GM21576 (cell line): Measurements from ENCODE around the gene CMTM8.

Experiments
- ATAC-seq: cut with Tn5 transposase; IDR thresholded peaks from one replicate; pipeline ENCODE4 v1.9.1; 2021; ENCODE audit warnings: mild to moderate bottlenecking, moderate library complexity; ENCODE audit not compliant: unreplicated experiment

Gene CMTM8

DNA sequence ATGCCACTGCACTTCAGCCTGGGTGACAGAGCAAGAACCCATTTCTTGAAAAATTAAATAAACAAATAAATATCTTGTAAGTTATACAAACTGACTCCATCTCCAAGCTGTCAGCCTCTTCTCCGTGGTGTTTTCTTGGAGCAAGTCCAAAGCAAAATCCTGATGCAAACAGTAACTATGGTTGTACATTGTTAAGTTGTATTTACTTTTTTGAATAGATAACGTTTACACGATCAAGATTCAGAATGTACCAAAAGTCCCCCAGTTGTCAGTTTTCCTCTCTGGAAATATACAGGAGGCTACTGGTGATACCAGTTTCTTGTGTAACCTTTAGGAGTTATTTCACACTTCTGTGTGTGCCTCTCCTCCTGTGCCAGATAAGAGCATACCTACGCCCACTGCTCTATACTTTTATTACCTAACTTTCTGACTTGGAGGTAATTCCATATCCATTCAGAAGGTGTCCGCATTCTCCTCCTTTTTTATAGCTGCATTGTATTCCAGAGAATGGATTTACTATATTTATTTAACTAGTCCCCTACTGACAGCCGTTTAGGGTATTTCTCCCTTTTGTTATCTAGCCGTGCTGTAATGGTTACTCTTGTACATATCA is 167.3 kb downstream of the CMTM8 start:
- no peak for ATAC-seq

DNA sequence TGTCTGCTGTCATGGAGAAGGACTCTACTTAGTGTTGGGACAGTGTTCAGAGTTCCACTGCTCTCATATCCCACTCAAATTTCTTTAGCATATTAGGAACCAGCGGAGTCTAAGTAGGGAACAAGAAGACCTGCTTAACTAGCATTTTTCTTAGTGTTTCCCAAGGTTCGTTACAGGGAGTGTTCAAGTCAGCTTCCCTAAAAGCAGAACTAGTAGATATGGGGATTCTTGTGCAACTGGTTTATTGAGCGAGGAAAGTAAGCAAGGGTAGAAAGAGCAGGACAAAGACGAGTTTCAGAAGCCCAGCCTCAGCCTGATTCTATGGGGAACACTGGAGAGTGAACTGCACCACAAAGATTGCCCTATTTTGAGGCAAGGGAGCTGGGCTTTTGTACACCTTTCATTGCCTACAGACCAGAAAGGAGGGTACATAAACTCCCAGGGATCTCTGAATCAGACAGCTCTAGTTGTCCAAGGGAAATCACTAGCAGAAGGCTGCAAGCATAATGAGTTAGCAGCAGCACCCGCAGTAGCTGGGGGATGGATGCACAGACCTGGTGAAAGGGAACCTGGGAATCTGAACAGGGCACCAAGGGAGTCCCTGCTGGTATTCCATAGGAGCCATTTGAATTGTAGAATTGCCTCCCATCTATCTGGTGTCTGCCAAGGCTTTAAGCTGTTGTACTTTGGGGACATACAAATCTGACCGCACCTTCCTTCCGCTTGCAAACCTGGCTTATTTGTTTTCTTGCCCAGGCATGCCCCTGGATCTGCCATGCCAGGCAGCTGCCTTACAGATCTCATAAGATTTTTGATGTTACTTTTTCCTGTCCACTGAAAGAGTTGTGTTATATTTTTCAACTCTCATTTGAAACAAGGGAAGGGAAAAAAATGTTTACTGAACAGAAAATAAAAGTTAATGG is 168.3 kb downstream of the CMTM8 start:
- ATAC-seq = no peak

DNA sequence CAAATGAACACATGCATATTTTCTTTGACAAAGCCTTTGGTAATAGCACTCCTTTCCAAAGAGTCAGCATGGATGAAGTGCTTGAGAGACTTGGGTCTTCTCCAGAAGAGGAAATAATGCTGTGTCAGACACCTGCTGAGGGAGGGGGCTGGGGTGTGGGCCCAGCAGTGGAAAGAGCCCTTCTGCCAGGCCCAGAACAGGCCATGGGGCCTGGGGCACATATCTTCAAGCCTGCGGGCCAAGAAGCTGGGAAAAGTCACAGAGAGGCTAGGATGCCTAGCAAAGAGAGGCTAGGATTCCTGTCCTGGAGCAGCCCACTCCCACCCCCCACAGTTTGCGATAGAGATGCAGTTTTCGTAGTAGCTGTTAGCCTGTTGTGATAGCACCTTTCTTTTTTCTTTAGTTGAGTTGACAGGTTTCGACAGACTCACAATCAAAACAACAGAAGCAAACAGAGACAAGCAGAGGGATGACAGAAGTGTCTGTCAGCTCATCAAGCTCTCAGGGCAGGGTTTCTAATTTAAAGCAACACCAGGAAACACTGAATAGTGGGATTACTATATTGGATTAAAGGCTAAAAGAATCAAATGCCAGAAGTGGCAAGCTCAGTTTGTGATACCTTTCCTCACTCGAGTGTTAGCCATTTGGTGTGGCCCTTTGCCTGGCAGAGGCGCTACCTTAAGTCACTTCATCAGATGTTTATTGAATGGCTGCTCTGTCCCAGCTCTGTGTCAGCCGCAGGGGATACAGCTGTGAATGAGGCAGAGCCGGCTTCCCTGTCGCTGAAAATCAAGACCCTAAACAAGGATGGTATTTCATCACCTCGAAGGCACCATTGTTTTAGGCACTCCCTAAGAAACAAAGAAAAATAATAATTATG is 172.1 kb downstream of the CMTM8 start:
- ATAC-seq = no peak

DNA sequence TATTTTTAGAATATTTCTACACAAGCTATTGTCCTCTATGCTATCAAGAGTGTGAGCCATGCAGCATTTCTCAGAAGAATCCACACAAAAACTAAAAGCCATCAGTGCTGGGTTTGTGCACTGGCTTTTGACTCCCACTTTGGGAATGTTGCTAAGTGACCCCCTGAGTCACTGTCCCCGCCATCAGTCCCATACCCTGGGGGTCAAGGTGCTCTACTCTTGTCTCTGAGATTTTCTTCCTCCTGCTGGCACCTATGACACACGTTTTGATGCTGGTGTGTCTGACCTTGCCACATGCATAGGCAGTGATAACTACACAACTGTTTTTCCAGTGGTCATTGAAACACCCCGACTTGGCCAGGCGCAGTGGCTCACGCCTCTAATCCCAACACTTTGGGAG is 173.0 kb downstream of the CMTM8 start:
- ATAC-seq = no peak

DNA sequence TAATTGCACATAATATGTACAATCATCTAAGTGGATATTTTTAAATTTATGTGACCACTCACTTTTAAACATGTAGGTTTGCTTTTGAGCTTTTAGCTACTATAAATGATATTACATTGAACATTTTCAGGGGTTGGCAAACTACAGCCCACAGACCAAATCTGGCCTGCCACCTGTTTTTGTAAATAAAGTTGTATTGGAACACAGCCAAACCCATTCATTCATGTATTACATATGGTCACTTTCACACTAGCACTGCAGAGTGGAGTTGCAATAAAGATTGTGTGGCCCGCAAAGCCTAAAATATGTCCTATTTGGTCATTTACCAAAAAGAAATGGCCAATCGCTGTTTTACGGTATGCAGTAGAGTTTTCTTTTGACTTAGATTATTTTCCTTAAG is 174.4 kb downstream of the CMTM8 start:
- ATAC-seq = no peak

DNA sequence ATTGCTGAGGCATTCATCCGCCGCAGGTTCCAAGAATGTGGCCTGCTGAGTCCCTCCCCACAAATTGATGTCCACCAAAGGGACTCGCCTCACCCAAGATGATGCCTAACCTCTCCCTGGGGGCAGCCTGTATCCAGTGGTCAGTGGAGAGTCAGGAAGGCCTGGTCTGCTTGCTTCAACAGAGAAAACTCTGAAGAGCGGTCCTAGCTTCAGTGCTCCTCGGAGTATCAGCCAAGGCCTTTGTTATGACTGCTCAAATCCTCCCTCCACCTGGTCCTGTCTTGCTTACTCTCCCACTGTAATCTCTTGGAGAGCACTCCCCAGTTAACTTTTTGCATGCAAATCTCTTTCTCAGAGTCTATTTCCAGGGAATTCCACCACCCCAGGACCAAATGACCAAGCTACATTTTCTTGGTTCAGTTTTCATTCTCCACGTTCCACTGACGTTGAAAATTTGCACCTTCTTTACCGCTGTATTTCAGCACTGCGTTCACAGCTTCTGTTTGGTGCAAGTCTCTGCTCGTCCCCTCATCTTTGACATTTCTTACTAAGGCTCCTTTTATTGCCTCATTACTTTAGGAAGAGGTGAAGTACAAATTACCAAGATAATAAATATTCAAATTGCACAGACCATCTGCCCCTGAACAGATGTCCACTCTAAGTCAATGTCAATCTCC is 175.5 kb downstream of the CMTM8 start:
- no peak for ATAC-seq

DNA sequence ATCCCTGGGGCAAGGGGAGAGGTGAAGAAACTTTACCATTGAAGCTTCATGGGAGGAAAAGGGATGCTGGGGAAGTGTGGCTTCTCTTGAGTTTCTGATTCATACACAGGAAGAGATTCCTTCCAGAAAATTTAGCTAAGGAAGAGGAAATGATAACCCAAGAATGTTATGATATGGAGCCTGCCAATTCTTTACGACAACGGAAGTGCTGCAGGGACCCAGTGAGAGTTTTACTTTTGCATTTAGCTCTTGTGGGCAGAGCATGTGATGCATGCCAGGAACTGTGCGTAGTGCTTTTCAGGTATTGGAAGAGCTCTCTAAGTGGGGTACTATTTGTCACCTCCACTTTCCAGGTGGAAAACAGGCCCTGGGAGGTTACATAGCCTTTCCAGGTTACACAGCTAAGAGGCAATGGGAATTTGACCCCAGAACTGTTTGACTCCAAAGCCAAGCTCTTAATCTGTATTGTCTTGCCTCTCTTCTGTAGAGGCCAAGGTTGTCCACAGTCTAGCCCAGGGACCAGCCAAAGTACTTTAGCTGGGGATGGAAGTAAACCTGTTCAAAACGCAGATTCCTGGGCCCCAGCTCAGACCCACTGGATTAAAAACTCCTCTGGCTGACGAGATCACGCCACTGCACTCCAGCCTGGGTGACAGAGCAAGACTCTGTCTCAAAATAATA is 176.2 kb downstream of the CMTM8 start:
- peak; percentile 94 for ATAC-seq

DNA sequence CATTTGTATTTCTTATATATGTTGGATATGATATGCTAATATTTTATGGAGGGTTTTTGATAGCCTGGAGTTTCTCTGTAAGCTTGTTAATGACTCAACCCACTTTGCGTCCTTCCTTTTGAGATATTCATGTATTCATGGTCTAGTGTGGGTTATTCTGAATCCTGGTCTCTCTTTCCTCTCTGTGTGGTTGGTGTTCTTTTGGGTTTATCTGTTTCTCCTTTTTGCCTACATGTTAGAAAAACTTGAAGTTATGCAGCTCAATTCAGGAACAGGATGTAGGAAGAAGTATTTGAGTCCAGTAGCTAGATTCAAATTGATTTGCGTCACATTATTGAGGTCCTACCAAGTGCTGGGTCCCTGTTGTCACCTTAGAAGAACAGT is 181.3 kb downstream of the CMTM8 start:
- no peak for ATAC-seq
